GM21786 (cell line): ENCODE measurements around the gene F2.
"Not testable (repeated sequence)": the region's sequence is repeated elsewhere in the genome, so short reads cannot be mapped to it uniquely, and the experiment has no call there.

ENCODE experiments used
- ATAC-seq: cut with Tn5 transposase; IDR thresholded peaks from one replicate; pipeline ENCODE4 v1.9.1; 2021; ENCODE audit not compliant: unreplicated experiment

The F2 gene

GRCh38 chr11:46712874-46713576 is 6.0 kb upstream of the F2 start:
- ATAC-seq: no peak

- not testable (repeated sequence) for ATAC-seq
Measured at GRCh38 chr11:46717825-46718154, 1.2 kb upstream of the F2 start.

DNA sequence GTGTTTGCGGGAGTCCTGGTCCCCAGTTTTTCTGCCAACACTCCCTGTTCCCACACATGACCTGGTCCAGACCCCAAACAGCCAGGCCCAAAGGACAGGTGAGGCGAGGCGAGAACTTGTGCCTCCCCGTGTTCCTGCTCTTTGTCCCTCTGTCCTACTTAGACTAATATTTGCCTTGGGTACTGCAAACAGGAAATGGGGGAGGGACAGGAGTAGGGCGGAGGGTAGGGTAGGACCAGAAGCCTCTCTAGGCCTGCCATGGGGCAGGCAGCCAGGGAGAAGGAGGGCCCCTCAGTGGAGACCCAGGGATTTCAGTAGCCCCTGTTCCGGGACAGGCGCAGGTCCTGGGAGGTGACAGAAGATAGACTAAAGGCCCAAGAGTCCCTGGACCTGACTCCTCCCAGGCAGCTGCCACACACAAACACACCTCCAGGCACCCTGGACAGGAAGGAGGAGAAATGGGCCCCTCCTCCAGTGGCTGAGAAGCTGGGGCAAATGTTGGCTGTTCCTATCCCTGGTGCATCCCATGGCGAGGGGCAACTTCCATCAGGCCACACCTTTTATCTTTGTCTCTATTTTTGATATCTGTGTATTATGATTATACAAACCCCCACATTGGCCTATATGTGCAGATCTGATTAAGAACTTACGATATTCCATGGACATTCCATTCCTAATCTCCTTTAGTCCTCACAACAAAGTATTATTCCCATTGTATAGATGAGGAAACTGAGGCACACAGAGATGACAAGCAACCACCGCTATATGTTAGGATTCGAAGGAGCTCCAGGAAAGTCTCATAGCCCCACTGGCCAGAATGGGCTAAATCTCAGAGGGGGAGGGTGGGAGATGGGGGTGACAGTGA is 626 bp upstream of the F2 start:
- ATAC-seq: no peak

GRCh38 chr11:46719543-46720218 is 668 bp downstream of the F2 start:
- ATAC-seq: no peak

DNA sequence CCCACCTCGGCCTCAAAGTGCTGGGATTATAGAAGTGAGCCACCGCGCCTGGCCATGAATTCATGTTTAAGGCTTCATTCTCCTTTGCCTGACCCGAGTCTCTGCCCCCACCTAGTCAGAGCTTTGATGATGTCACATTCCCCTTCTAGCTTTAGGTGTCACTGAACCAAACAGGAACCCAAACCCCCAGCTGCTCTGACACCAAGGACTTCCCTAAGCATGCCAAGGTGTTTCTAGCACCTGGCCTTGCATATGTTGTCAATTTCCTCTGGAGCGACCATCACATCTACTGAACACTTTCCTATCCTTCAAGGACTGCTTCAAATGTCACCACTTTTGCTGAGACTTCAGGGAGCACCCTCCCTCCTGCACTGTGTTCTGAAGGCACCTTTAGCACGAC is 2.3 kb downstream of the F2 start:
- ATAC-seq: no peak

DNA sequence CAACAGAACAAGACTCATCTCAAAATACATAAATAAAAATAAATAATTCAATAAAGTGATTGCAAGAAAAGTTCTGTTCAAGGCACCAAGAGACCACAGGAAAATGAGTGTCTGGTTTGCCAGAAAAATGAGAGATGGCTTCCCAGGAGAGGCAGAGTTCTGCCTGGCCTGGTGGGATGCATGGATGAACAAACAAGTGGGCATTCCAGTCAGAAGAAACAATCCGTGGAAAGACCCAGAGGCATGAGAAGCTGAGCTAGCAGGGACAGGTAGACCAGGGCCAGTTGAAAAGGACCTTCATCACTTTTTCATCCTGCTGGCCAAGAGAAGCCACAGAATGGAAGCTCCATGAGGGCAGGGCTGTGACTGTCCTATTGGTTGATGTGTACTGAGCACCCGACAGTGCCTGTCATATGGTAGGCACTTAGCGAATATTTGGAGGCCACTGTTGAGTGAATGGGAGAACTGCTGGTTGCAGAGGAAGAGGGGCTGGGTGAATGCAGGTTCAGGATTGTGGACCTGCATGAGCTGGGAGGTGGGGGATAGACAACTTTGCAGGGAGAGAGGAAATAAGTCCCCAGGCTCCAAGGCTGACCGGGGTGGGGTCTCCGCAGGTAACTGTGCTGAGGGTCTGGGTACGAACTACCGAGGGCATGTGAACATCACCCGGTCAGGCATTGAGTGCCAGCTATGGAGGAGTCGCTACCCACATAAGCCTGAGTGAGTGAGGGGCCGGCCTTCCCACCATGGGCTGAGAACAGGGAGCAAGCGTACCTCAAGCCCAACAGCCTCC is 3.7 kb downstream of the F2 start:
- ATAC-seq: no peak

- no peak for ATAC-seq
Measured at GRCh38 chr11:46723359-46723680, 4.3 kb downstream of the F2 start.

DNA sequence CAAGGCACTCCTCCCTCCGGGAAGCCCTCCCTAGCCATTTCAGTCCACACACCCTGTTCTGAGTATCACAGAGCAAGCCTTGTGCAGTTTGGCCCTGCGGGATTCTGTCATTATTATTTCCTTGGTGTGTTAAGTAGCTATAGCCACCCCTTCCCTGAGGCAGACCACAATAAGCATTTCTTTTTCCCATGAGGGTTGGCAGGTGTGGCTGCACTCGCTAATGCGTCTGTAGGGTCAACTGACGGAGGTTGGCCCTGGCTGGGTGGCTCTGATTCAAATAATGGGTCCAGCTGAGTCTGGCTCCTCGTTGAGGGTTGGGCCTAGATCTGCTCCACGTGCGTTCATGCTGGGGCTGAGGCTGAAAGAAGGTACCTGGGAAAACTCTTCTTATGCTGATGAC is 5.1 kb downstream of the F2 start:
- no peak for ATAC-seq

GRCh38 chr11:46725338-46726205 is 6.6 kb downstream of the F2 start:
- no peak for ATAC-seq

GRCh38 chr11:46726206-46726862 is 7.3 kb downstream of the F2 start:
- ATAC-seq: no peak

- no peak for ATAC-seq
Measured at GRCh38 chr11:46727952-46728658, 9.1 kb downstream of the F2 start.

DNA sequence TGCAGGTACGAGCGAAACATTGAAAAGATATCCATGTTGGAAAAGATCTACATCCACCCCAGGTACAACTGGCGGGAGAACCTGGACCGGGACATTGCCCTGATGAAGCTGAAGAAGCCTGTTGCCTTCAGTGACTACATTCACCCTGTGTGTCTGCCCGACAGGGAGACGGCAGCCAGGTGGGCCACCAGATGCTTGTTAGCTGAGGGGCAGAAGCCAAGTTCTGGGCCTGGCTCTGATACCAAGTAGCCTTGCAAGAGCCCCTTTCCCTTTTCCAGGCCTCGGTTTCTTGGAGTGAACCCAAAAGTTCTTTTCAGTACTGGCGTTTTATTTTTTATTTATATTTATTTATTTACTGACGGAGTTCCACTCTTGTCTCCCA is 9.6 kb downstream of the F2 start:
- no peak for ATAC-seq

GRCh38 chr11:46729110-46730027 is 10.4 kb downstream of the F2 start:
- no peak for ATAC-seq

- ATAC-seq: no peak
Measured at GRCh38 chr11:46731545-46731944, 12.5 kb downstream of the F2 start.

DNA sequence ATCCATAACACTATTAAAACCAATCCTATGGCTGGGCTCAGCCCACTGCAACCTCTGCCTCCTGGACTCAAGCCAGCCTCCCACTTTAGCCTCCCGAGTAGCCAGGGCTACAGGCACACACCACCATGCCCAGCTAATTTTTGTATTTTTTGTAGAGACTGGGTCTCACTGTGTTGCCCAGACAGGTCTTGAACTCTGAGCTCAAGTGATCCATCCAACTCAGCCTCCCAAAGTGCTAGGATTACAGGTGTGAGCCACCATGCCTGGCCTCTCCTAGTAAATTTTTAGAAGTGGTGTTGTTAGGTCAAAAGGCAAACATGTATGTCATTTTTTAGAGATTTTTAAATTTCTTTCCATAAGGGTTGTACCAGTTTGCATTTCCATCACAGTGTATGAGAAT is 14.2 kb downstream of the F2 start:
- ATAC-seq: no peak

DNA sequence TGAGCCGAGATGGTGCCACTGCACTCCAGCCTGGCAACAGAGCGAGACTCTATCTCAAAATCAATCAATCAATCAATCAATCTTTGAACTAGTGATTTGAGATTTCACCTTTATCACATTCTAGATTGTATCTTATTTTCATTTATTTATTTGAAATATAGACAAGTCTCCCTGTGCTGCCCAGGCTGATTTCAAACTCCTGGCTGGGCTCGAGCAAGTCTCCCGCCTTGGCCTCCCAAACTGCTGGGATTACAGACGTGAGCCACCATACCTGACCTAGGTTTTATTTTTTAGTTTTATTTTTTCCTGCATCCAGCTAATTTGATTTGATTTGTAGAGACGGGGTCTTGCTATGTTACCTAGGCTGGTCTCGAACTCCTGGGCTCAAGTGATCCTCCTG is 17.1 kb downstream of the F2 start:
- ATAC-seq: no peak

- ATAC-seq: no peak
Measured at GRCh38 chr11:46736615-46737014, 17.6 kb downstream of the F2 start.

DNA sequence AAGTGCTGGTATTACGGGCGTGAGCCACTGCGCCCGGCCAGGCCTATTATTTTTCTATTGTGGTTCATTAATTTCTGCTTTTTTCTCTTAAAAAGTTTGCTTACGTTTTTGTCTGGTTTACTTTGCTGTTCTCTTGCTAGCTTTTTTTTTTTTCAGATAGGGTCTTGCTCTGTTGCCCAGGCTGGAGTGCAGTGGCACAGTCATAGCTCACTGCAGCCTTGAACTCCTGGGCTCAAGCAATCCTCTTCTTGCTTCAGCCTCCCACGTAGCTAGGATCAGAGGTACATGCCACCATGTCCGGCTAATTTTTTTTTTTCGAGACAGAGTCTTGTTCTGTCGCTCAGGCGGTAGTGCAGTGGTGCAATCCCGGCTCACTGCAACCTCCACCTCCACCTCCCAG is 18.7 kb downstream of the F2 start:
- ATAC-seq: no peak
